HG03558 (cell line): ENCODE measurements around the gene MYADML2.
"Not testable (repeated sequence)": the region's sequence is repeated elsewhere in the genome, so short reads cannot be mapped to it uniquely, and the experiment has no call there.

Experiments used
- ATAC-seq: cut with Tn5 transposase; IDR thresholded peaks from one replicate; pipeline ENCODE4 v1.9.1; 2021; ENCODE audit warnings: moderate number of reproducible peaks; ENCODE audit not compliant: unreplicated experiment; ENCODE audit errors: extremely low read depth

Gene MYADML2, protein sequence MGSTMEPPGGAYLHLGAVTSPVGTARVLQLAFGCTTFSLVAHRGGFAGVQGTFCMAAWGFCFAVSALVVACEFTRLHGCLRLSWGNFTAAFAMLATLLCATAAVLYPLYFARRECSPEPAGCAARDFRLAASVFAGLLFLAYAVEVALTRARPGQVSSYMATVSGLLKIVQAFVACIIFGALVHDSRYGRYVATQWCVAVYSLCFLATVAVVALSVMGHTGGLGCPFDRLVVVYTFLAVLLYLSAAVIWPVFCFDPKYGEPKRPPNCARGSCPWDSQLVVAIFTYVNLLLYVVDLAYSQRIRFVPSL

DNA sequence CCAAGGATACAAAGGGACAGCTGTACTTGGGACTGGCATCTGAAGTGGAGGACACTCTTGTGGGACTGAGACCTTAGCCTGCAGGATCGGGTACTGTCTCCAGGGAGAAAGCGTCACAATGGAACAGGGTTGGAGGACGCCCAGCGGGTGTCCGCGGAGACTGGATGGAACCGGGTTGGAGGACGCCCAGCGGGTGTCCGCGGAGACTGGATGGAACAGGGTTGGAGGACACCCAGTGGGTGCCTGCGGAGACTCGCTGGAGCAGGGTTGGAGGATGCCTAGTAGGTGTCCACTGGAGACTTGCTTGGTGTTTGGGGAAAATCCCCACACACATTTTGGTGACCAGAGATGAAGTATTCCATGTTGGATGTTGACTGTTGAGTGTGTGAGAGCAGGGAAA, at the start of gene MYADML2:
TSS of gene MYADML2 (minus strand) at position 45 of the 400 bp plus-strand sequence. CDS start 5,492 bp downstream, outside the sequence.
- ATAC-seq, result no peak

GRCh38 chr17:81996232-81996756, 49.3 kb upstream of the MYADML2 start:
- ATAC-seq, result no peak

DNA sequence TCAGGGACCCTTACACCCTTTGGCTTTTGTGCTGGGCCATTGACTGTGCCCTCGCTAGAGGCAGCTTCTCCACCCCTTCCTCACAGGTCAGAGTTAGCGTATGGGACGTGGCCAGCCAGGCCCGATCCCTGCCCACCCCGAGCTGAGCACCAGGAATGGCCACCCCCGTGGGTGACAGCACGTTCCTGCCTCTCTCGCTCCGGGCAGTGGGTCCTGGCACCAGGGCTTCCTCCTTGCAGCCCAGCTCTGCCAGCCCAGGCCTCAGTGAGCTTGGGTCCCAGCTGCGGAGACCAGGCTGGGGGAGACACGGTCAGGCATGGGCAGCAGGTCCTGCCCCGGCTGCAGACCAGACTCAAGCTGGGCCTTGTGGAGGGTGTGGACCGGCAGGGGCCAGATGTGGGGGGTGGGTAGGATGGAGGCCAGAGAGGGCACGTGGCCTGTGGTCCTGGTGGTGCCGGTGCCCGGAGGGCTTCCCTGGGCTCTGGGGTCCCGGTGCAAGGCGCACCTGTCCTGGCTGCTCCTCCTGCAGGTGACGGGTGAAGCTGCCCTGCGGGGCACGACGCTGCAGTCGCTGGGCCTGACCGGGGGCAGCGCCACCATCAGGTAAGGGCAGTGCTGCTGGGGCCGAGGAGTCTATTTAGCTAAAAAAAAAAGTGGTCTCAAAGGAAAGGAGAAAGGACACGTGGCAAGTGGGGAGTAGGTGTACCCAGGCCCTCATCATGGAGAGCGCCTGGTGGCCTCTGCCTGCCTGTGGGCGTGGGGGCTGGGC, 48.6 kb upstream of the MYADML2 start:
- no peak for ATAC-seq

- no peak for ATAC-seq
Measured at GRCh38 chr17:81994593-81995462, 47.8 kb upstream of the MYADML2 start.

- ATAC-seq, result no peak
Measured at GRCh38 chr17:81993729-81994592, 46.9 kb upstream of the MYADML2 start.

DNA sequence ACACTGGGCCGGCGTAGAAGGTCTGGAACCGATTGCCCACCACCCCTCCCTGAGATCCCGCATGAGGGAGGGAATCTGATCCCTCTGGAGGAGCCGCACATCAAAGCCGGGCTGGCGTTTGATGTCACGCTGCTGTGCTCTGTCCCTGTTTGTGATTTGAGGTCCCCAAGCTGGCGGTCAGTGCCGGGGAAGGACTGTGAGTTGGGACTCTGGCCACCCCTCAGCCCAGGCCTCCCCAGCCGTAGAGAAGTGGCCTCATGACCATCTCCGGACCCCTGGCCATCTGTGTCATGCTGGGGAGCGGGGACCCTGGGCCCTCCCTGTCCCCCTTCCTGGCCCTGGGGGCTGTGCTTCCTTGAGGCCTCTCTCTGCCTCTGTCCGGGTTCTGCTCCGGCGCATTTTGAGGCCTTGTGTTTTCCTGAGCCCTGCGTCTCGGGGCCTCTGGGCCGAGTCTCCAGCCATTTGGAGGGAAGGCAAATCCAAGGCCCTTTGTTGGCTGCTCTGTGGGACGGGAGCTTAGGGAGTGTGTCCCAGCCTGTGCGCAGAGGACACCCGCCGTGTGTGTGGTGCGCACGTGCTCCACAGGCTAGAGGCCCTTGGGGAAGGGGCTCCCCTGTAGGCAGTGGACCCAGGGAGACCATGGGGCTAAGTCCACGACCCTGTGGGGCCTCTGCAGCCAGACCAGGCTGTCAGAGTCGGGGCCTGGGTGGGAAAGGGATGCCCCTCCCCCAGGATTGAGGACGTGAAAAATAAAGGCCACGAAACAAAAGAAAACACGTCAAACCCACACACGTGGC, 45.5 kb upstream of the MYADML2 start:
- ATAC-seq, result no peak

GRCh38 chr17:81991684-81992305, 44.8 kb upstream of the MYADML2 start:
- ATAC-seq, result no peak

DNA sequence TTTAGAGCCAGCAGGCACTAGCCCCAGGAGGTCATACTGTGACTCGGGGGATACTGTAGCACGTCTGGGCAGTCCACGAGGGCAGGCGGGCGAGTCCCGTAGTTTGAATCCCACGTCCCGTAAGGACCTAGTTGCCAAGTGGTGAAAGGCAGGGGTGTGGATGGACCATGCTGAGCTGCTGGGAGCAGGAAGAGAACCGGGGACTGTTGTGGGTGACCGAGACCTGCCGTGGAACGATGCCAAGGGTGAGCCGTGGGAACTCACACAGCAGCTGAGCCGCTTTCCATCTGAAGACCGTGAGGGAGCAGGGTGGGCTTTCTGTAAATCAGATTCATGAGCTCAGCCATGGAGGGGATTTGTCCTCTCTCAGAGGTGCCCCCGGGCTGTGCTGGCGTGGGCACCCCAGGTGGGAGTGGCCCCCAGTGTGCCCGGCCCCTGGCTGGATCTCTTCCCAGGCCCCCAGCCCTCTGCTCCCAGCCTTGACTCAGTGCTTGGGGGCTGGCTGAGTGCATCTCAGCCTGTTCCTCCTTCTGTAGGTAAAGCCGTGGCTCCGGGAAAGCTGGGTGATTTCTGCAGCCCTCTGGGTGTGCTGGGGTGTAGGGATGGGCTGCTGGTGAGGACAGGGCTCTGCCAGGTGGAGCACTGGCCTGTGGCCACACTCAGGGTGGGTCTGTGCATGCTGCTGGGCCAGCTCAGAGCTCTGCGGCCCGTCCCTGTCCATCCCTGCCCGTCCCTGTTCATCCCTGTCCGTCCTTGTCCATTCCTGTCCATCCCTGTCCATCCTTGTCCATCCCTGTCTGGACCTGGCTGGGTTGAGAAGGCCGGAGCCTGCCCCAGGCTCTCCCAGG, 44.0 kb upstream of the MYADML2 start:
- no peak for ATAC-seq

- no peak for ATAC-seq
Measured at GRCh38 chr17:81987161-81987770, 40.2 kb upstream of the MYADML2 start.

DNA sequence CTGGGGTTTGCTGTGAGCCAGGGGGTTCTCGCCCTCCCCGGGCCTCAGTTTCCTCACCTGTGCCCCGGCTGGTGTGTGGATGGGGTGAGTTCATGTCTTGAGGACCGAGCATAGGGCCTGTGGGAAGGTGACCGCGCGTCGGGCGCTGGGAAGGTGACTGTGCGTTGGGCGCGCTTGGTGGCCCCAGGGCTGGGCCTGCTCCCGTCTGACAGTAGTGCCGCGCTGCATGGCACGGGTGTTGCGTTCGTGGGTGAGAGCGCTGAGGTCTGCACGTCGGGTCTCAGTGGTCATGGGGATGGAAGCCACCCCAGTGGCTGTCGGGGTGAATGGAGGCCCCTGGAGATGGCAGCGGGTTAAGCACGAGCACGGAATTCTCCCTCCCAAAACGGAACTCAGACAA, 39.6 kb upstream of the MYADML2 start:
- no peak for ATAC-seq

DNA sequence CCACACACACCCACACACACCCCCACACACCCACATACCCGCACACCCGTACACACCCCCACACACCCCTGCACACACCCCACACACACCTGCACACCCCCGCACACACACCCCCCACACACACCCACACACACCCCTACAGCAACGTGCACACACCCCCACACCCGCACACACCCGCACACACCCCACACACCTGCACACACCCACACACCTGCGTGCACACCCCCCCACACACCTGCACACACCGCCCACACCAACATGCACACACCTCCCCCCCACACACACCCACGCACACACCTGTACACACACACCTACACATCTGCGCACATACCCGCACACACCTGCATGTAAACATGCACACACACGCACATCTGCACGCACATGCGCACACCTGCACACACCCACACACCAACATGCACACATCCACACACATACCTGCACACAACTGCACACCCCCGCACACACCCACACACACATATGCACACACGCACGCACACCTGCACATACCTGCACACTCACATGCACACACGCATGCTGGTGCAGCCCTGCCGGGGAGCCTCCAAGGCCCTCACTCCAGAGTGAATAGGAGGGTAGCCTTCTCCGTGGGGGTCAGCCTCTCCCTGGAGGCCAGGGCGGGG, 37.9 kb upstream of the MYADML2 start:
- no peak for ATAC-seq

DNA sequence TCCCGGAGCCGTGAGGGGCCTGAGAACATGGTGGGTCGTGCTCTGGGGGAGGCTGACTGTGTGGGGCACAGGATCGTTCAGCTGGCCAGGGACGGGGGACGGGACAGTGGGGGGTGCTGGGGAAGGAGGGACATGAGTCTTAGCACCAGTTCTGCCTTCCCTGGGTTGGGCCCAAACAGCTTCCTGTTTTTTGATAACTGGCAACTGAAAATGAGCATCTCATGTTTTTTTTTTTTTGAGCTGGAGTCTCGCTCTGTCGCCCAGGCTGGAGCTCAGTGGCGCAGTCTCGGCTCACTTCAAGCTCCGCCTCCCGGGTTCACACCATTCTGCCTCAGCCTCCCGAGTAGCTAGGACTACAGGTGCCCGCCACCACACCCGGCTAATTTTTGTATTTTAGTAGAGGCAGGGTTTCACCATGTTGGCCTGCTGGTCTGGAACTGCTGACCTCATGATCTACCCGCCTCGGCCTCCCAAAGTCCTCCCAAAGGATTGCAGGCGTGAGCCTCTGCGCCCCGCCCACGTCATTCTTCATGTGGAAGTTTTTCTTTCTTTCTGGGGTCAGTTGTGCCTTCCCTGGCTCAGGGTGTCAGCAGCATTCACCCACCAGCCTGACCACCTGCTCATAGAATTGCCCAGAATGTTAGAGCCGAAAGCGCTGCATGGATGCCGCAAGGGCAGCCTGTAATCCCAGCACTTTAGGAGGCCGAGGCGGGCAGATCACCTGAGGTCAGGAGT, 36.8 kb upstream of the MYADML2 start:
- no peak for ATAC-seq

DNA sequence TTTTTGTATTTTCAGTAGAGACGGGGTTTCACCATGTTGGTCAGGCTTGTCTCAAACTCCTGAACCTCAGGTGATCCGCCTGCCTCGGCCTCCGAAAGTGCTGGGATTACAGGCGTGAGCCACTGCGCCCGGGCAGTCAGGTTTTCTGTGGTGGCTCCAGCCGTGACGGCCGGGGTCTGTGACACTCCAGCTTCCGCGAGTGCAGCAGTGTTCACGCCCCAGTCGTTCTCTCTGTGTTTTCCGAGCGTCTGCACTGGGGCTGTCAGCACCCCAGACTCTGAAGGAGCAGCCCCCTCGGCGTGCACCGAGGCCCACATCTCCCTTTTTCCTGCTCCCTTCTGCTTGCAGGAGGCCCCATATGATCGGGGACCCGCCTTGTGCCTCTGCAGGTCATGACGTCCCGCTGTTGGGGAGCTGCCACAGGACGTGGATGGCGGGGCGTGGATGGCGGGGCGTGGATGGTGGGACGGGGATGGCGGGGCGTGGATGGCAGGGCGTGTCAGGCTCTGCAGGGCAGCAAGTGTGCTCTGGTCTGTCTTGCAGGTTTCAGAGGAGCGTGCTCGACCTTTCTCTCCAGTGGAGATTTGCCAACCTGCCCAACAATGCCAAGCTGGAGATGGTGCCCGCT, 36.1 kb upstream of the MYADML2 start:
- ATAC-seq, result no peak

- ATAC-seq, result not testable (repeated sequence)
Measured at GRCh38 chr17:81981511-81981910, 34.5 kb upstream of the MYADML2 start.

GRCh38 chr17:81980707-81981343, 33.8 kb upstream of the MYADML2 start:
- no peak for ATAC-seq
